GM21515 (cell line): Measurements from ENCODE around the gene MTUS2.

Source experiments
- ATAC-seq: cut with Tn5 transposase; IDR thresholded peaks from one replicate; pipeline ENCODE4 v1.9.1; 2021; ENCODE audit not compliant: unreplicated experiment

The MTUS2 gene

DNA sequence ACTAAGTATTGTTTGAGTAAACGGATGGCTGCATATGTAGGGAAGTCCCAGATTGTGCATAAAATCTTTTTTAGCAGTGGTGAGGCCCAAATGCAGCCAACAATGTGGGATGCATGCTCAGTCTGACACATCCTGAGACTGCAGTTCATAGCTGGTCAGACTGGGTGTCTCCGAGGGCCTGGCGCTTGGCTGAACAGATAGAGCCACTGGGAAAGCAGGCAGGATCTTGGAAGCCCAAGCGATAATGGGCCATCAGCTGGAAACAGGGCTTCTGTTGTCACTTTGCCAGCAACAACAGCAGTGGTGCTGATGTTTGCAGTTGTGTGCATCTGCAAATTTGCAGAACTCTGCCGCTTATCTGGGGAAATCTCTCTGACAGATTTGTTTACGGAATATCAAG, 36.1 kb downstream of the MTUS2 start:
- ATAC-seq: no peak

DNA sequence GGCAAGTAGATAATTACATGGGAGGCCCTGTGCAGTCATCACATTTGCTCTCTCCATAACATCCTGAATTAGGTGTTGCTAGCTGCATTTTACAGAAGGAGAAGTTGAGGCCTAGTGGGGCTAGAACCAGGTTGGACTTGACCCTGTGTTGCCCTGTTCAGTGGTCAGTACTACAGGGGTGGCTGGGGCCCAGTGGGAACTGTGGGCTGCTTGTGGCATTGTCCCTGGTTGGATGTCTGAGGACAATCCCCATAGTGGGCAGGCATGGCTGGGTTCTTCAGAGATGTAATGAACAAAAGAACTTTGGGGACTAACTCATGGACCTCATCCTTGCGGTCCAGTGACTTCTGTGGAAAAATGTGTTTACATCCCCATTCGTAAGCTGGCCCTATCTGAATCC, 38.9 kb downstream of the MTUS2 start:
- no peak for ATAC-seq

DNA sequence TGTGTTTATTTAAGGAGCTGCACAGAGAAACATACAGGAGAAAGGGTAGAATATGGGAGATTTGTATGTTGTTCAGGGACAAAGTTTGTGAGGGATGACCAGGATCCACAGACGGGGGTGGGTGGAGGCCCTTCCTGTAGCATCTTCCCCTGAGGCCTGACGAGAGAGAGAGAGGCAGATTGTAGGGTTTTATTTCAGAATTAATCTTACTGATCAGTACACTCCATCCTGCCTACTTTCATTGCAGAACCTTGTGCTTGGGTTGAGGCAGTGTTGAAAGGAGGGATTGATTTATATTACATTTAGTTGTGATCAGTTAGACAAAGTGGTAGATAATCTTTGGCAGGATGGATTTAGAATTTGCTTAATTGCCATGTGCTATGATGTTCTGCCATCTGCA, 39.6 kb downstream of the MTUS2 start:
- no peak for ATAC-seq

DNA sequence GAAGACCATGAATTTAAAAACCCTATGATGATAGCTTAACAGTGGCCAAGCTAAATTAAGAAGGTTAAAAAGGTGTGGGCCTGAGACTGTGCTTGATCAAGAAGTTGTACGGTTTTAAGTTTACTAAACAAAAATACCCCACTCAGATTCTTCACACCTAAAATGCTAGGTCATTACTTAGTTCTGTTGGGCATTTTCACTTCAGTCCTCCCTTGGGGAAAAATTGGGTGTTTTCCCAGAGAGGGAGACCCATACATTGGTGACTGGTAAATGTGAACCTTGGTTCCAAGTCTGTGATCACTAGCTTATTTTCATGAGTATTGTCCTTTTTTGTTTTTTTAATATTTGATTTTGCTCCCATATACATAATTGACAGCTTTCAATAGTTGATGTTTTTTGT, 44.4 kb downstream of the MTUS2 start:
- ATAC-seq: no peak

DNA sequence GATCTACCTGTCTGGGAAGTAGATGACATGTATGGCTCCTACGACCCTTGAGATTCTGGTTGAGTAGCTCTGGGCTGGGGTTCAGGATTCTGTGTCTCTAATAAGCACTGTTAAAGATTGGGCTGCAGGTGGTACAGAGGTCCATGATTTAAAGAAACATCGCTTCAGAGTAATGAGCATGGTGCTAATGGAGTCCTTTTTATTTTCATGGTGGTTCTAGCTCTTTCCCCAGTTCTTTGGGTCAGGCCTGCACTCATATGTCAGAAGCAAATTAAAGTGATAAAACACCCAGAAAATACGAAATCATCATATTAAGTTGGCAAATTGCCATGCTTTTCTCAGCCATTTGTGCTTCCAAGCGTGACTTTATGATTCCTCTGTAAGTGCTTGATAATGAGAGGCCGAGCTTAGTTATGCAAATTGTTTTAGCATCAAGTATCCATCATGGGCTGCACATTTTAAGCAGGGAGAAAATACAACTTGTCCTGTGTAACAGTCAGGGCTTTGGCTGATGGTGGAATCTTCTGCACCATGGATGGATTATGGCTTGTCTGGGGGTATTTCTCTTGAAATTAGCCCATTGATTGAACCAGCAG, 45.1 kb downstream of the MTUS2 start:
- ATAC-seq: no peak

DNA sequence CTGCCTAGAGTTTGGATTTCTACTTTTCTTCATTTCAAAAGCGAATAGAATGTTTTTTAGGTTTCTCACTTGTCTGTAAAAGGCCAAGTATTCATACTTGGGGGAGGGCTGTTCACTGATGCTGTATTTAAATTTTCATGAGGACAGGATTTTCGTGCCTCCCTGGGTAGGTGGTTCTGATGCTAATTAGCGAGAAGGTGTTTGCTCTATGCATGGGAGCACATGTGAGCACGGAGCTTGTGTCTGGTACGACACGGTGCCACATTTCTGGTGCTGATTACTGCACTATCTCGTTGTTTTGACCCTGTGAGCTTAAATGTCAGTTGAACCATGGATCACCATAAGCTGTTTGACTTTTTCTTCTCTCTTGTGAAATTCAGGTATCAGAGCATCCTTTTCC, 45.8 kb downstream of the MTUS2 start:
- ATAC-seq: no peak

DNA sequence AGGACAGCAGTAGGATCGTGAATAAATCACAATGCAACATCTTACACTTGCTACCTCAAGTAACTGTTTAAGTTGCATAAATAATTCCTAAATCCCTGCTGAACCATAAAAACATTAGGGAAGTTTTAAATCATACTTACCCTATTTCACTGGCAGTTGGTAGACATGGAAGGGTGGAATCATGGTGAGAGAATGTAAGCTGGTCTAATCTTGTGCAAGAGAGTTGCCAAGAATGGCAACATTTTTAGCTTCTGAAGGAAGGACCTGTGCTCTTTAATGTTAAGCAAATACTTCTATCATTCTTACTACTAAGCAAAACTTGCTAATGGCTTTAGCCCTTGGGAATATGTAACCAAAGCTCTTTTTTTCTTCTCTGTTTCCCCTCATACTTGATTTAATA, 46.8 kb downstream of the MTUS2 start:
- no peak for ATAC-seq

DNA sequence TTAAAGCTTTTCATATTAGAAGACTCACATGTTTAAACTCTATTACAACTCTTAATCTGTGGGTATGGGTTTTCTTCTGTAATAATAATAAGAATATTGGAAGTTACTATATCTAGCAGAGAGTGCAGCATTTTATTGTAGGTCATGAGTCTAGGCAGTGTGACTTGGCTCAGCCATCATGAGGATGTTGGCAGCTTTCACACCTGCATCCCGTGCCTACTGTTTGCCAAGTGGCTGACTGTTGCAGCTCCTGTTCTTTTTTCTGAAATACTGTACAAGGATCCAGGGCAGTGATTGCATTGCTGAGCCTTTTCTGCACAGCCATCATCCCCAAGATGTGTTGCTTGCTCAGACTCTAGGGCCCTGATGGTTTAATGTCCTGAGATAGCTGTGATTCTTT, 47.4 kb downstream of the MTUS2 start:
- no peak for ATAC-seq

DNA sequence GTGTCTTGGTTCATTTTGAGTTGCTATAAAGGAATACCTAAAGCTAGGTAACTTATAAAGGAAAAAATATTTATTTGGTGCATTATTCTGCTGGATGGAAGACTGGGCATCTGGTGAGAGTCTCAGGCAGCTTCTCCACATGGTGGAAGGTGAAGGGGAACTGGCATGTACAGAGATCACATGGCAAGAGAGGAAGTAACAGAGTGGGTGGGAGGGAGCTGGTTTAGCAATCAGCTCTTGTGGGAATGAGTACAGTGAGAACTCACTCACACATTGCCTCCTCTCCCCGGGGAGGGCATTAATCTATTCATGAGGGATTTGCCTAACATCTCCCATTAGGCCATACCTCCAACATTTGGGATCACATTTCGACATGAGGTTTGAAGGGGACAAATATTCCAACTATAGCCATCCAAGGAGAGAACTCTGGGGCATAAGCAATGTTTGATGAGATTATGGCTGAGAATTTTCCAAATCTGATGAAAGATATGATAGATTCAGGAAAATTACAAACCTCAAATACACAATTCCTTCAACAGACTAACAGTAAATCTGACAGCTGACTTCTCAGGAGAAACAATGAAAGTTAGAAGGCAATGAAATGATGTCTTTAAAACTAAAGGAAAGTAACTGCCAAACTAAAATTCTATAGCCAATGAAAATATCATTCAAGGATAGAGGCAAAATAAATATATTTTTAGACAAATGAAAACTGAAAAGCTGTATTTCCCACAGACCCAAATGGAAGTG, 52.5 kb downstream of the MTUS2 start:
- ATAC-seq: no peak

DNA sequence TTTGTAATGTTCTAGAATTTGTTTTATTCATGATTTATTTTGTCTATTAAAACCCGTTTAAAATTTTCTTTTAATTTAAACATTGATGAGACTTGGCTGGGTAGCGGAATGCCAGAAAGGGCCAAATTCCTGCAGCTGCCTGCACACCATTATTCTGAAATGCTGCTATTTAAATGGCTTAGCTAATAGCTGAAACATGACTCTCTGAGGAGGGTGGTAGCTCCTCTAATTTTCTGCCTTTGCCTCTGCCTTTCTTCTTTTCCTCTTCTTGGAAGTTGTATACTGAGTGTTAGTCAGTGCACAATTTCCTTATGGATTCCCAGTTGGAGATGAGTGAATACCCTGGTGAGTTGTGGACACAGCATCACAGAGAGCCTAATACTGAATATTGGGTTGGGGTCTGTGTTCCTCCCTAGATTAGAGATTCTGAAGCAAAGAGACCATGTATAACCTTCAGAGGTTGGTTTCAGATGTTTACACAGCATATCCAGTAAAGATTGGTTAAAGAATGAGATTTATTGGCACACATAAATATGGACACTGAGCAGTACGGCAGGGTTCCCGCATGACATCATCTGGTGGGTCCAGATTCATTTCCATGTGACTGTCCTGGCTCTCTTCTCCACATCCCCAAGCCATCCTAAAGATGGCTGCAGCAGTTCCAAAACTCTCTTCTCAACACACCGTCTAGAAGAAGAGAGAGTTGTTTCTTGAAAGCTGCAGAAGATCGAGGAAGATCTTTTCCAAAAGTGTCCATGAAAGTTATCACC, 55.9 kb downstream of the MTUS2 start:
- ATAC-seq: no peak

DNA sequence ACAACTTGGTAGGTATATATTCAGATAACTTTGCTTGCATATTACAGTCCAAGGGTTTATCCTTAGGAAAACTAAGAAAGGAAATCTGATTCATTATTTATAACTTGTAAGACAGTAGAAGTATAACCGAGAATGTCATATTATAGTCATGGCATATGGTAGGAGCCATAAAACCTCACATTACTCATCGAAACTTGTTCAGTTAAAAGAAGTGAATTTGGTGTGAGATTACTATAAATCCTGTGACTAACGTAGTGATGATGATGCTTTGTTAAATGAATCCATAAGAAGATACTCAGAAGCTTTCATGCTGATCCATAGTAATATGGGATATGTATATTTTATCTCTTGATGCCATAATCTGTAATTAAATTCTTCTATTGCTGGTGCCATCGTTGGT, 57.3 kb downstream of the MTUS2 start:
- no peak for ATAC-seq

DNA sequence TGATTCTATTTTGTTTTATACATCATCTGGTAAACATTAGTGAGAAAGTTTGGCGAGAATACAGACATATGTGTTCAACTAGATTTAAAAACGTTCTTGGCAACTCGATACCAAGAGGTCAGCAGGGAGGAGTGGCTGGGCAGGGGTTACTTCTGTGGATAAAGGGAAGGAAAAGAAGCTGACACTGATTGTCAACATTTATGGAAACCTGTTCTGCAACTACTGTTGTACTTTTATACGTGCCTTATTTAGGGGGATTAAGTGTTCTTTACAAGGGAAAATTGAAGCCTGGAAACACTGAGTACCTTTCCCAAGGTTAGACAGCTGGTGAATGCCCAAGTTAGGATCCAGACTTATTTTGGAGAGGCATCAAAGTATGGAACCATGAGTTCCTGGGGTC, 65.0 kb downstream of the MTUS2 start:
- ATAC-seq: no peak

DNA sequence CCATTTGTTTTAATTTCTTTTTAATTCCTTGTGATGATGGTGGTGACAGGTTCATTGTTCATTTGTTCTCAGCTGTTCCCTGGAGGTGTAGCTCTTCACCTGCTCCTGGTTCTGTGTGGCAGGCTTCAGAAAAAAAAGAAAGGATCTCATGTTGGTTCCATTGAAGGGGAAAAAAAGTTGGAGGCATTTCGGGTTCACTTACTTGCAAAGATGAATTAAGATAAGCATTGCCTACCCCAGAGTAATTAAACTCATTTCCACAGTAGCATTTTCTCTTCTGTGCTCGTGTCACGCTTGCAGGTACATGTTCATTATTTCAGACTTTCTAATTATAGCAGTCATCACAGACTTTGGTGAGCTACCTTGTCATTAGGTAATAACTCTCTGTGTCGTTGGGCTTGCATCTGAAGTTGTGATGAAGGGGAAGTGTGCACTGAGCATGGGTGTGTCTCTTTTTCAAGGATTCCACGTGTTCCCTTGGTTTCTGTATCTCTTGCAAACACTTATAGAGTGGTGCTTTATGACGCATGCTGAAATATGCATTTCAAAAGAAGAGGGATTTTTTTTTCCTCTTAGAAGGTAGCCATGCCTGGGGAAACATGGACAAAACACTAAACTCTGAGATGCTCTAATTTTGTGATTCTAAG, 69.1 kb downstream of the MTUS2 start:
- ATAC-seq: no peak

DNA sequence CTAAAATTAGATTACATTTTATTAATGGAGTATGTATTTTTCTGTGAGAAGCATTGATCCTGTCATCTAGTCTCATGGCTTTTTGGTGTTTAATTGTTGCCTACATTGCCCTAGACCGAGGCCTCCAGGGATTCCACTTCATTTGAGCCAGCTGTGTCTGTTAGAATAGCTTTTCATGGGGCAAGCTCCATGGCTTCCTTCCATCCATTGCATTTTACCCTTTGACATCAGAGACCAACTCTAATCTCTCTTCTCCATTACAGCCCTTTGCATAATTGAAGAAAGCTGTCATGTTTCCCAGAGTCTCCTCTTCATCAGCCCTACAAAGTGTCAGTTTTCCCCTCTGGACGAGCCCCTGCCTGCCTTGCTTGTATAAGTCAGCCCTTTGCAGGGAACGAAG, 70.6 kb downstream of the MTUS2 start:
- no peak for ATAC-seq

DNA sequence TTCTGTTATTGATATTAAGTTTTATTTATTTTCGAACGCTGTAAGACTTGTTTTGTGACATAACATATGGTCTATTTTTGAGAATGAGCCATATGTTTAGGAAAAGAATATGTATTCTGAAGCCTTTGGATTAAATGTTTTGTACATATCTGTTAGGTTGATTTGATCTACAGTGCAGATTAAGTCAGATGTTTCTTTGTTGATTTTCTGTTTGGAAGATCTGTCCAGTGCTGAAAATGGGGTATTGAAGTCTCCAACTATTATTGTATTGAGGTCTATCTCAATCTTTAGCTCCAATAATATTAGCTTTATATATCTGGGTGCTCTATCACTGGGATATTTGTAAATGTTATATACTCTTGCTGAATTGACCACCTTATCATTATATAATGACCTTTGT, 97.9 kb downstream of the MTUS2 start:
- no peak for ATAC-seq

DNA sequence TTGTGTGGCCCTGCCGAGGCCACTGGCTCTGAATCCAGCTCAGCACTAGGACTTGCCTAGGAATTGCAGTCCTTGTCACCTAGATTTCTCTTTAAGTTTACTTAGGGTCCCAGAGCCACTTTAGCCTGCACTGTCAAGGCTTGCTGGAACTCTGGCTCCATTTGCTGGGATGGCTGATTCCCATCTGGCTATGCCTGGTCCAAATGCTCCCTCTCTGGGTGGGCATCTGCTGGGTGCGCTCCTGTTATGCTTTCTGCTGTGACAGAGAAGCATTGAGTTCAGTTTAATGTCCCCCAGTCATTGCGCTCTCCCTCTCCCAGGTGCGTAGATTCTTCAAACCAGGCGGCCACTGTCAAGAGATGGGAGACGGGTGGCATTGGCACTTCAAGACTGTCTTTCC, 102.2 kb downstream of the MTUS2 start:
- ATAC-seq: no peak

DNA sequence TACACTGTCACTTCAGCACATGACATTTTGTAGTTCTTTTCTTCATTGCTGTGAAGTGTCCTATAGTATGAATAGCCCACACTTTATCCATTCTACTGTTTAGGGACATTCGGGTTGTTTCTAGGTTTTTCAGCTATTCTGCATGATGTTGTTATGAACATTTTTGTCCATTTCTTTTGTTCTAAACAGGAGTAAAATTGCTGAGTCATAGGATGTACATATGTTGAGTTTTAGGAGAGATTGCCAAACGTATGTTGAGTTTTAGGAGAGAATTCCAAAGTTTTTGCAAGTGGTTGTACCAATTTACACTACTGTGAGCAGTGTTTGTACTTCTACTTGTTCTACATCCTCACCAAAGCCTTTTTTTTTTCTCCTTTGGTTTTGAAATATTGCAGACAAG, 115.0 kb downstream of the MTUS2 start:
- no peak for ATAC-seq

DNA sequence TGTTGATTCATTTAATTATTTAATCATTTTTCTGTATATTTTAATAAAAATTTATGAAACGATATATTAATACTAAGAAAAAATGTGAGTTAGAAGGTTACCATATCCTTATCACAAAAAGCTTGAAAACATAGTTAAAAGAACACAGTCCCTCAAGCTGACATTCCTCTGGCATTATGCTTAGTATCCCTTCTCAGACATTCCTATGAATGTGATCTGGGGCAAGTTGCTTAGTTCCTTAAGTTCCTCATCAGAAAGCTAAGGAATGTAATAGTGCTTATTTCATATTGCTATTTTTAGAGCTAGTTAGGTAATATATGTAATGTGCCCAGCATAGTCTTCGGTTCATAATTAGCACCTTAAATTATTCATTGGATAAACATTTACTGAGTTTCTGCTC, 122.8 kb downstream of the MTUS2 start:
- no peak for ATAC-seq

DNA sequence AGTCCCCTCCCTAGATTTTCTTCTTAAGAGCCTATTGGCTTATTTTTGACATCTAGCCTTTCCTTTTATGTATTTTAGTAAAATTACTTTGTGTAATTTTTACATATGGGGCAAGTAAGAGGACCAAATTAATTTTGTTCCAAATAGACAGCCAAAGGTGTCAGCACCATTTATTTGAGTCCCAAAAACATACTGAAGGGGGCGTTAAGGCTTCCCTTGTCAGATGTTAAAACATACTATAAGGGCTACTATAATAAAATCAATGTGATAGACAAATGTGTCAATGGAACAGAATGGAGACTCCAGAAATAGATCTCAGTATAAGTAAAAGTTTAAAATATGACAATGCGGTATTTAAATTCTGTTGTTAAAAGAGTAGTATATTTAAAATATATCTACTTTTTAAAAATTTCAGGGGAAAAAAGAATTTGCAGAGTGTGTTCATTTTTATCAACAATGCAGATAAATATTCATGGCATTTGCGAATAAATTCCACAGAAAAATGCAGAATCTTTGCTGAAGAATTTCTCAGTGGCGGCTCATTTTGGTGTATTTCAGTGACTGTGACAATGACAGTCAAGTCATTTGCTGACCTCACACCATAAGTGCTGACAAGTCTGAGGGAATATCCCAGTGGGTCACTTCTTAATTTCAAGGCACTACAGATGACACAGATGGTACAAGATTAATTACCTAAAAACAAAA, 133.7 kb downstream of the MTUS2 start:
- no peak for ATAC-seq

DNA sequence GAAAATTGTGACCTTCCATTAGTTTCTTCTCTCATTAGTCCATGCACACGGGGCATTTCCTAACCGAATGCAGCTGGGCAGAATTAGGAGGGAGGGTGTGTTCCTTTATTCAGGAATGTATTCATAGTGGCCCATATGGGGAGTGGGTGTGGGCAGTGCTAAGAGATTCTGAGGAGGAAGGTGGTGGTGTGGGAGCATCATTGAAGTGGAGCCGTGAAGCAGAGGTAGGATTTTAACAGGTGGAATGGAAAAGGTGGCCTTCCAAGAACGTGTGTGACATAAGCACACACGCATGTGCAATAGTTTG, 134.2 kb downstream of the MTUS2 start:
- no peak for ATAC-seq

DNA sequence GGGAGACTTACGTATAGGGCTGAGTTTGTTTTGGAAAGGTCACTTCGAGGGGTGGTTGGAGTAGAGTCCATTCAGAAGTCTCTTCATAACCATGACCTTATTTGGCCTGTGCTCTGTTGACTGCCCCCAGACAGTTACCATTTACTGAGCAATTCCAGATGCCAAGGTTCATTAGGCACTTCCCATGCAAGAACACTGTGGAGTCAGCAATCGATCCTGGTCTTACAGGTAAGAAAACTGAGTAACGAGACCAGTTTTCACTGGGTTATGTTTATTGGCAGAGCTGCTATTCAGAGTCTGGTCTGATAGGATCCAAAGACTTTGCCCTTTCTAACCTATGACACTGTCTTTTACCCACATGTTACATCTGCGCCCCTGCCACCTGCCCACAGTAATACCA, 134.7 kb downstream of the MTUS2 start:
- ATAC-seq: no peak
